Mammary epithelial cell (primary cell): ENCODE measurements around the gene HGS.

ENCODE experiments used
- CTCF ChIP-seq, 2 donors: IDR thresholded peaks in 1 of 2; conservative IDR thresholded peaks in 1 of 2; 2 replicates each; pipeline ENCODE4 v1.5.1; 2011 to 2012; ENCODE audit warnings: inconsistent platforms in 2 of 2, low read length in 2 of 2, mild to moderate bottlenecking in 2 of 2, control low read depth in 1 of 2, low read depth in 1 of 2; ENCODE audit not compliant: insufficient read depth in 1 of 2; ENCODE audit errors: extremely low read depth in 1 of 2
- EZH2 ChIP-seq: IDR thresholded peaks from 2 replicates; pipeline ENCODE4 v1.6.1; 2012; ENCODE audit warnings: low read length, inconsistent platforms, borderline replicate concordance

GRCh38 chr17:81635431-81635830 is 48.4 kb upstream of the HGS start:
- TF ChIP-seq CTCF (conservative IDR thresholded peaks at IDR 0.05 in 1 of 2, IDR thresholded peaks at IDR 0.05 in 1 of 2; ENCODE audit: extremely low read depth in 1 of 2, insufficient read depth in 1 of 2, low read depth in 1 of 2, low read length in 2 of 2) (no peak), EZH2 (no peak)
